HUES64 (cell line): ENCODE data around the gene ACKR2.

Experiments
- H3K27ac ChIP-seq: 2 replicates; pipeline ENCODE4 v1.7.0; 2013; ENCODE audit warnings: low read depth, low read length, inconsistent platforms
- H3K27me3 ChIP-seq: 2 replicates; pipeline ENCODE4 v1.6.1; 2013; ENCODE audit warnings: mild to moderate bottlenecking, low read length; ENCODE audit not compliant: insufficient read depth
- H3K36me3 ChIP-seq: 2 replicates; pipeline ENCODE4 v1.6.1; 2013; ENCODE audit warnings: mild to moderate bottlenecking, low read length; ENCODE audit not compliant: insufficient read depth
- H3K4me1 ChIP-seq: 2 replicates; pipeline ENCODE4 v1.6.1; 2013; ENCODE audit warnings: mild to moderate bottlenecking, low read length, moderate library complexity; ENCODE audit not compliant: insufficient read depth
- H3K4me3 ChIP-seq: 2 replicates; pipeline ENCODE4 v1.5.1; 2013; ENCODE audit warnings: mild to moderate bottlenecking, low read length, moderate library complexity
- H3K9ac ChIP-seq: 2 replicates; pipeline ENCODE4 v1.6.1; 2013; ENCODE audit warnings: mild to moderate bottlenecking, low read depth, low read length
- H3K9me3 ChIP-seq: 2 replicates; pipeline ENCODE4 v1.6.1; 2013; ENCODE audit warnings: low read depth, low read length; ENCODE audit not compliant: insufficient read depth
- WGBS: fragments of 150-250, 120-280 bp; methylation state at CpG from one replicate; pipeline ENCODE4 v1.1.7; 2013; ENCODE audit warnings: missing lambda C conversion rate; 5-methylcytosine and 5-hydroxymethylcytosine counted together

The ACKR2 gene

DNA sequence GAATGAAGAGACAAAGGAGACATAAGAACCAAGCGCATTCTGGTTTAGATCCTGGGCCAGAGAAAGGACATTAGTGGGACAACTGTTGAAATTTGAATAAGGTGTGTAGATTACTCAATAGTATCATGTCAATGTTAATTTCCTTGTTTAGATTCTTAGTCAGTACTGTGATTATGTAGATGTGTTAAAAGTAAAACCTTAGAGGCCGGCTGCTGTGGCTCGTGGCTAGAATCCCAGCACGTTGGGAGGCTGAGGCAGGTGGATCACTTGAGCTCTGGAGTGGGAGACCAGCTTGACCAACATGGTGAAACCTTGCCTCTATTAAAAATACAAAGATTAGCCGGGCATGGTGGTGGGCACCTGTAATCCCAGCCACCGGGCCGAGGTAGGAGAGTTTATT is 39.8 kb downstream of the ACKR2 start:
- Histone ChIP-seq H3K27ac (no peak overlapping the region), H3K9ac (no peak overlapping the region), H3K27me3 (no peaks in the 10 kb centered on the region), H3K36me3 (no peaks in the 10 kb centered on the region), H3K9me3 (no peaks in the 10 kb centered on the region), H3K4me3 (no peak overlapping the region), H3K4me1 (peaks cover 9% of the 10 kb centered on the region; the same call in 1 of the 2 replicates)
- WGBS: 92% methylated on average over 7 of the region's 7 CpGs

DNA sequence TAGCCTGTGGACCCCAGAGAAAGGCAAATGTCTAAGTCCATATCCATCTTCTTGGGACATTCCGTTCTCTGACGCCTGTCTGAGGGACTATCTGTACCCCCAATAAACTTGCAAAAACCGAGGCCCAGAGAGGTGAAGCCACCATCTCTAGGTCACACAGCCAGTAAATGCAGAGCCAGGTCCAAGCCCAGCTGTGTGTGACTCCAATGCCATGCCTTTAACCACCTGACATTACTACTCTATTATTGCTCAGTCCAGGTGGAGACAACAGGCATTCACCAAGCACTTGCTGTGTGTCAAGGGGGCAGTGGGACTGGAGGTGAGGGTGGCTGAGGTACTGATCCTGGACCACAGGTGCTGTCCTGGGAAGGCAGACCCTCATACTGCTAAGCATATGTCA is 41.0 kb downstream of the ACKR2 start:
- no peak overlapping the region for H3K27ac ChIP-seq
- H3K36me3 ChIP-seq: no peaks in the 10 kb centered on the region
- no peak overlapping the region for H3K9ac ChIP-seq
- H3K4me3 ChIP-seq: no peak overlapping the region
- H3K27me3 ChIP-seq: no peaks in the 10 kb centered on the region
- H3K9me3 ChIP-seq: no peaks in the 10 kb centered on the region
- WGBS: 91% methylated on average over 3 of the region's 3 CpGs
- no peaks in the 10 kb centered on the region for H3K4me1 ChIP-seq

DNA sequence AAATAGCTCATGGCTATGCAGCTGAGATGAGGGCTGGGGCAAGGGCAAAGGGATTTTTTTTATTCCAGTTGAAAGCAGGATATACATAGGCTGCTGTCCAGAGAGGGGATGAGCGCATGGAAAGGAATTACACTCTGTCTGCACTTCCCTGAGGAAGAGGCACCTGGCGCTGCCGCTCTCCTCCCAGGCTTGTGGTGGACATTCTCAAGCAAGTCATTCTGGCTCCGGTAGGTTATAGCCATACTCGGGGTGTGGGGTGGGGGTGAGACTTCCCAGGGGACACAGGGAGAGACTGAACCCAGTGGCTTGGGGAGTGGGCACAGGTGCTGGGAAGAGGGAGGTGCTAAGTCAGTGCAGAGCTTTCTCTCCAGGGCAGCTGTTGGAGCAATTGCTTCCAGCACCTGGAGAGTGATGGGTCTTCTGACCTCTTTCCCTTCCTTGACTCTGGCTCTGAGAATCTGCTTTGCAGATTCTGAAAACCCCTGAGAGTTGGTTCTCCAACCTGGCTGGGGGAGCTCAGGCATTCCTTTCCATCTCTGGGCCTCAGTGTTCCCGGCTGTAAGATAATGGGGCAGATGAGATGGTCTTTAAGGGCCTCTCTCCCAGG is 42.1 kb downstream of the ACKR2 start:
- H3K27ac ChIP-seq: no peak overlapping the region
- no peaks in the 10 kb centered on the region for H3K4me1 ChIP-seq
- no peaks in the 10 kb centered on the region for H3K9me3 ChIP-seq
- H3K4me3 ChIP-seq: no peak overlapping the region
- H3K27me3 ChIP-seq: no peaks in the 10 kb centered on the region
- 95% methylated on average over 6 of the region's 6 CpGs for WGBS
- H3K9ac ChIP-seq: no peak overlapping the region
- no peaks in the 10 kb centered on the region for H3K36me3 ChIP-seq

DNA sequence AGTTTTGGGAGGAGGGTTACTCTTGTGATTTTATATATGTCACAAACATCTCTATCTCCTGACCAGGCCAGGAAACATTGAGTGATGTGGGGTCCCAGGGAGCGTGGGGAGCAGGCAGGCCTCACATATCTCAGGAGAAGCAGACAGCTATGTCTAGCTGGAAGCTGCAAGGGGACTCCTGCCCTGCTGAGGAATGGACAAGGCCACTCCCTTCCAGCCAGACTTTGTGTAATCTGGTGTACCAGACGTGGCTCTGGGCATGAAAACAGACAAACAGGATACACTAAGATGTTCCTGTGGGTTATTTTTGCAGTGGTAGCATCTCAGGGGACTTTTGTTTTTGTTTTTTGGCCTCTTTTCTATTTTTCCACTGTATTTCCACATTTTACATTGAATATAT is 43.2 kb downstream of the ACKR2 start:
- Histone ChIP-seq H3K9me3 (no peaks in the 10 kb centered on the region), H3K9ac (no peak overlapping the region), H3K27ac (no peak overlapping the region), H3K4me1 (no peaks in the 10 kb centered on the region), H3K36me3 (no peaks in the 10 kb centered on the region), H3K4me3 (no peak overlapping the region), H3K27me3 (no peaks in the 10 kb centered on the region)
- 84% methylated on average over 2 of the region's 2 CpGs for WGBS

DNA sequence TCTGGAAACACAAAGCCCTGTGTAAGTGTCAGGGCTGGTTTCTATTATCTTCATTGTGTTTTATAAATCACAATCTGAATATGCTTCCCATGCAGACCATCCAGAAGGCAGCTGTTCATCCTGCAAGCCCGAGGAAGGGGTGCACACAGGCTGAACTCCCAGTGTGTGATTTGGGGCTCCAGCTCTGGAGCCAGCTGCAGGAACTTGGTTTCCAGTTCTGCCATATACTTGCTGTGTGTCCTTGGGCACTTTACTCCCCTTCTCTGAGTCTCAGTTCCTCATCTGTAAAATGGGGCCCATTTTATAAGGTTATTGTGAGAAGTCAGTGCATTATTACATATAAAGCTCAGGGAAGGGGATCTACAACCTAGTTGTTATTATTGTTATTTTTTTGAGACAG is 43.8 kb downstream of the ACKR2 start:
- WGBS: 93% methylated on average over 1 of the region's 1 CpG

DNA sequence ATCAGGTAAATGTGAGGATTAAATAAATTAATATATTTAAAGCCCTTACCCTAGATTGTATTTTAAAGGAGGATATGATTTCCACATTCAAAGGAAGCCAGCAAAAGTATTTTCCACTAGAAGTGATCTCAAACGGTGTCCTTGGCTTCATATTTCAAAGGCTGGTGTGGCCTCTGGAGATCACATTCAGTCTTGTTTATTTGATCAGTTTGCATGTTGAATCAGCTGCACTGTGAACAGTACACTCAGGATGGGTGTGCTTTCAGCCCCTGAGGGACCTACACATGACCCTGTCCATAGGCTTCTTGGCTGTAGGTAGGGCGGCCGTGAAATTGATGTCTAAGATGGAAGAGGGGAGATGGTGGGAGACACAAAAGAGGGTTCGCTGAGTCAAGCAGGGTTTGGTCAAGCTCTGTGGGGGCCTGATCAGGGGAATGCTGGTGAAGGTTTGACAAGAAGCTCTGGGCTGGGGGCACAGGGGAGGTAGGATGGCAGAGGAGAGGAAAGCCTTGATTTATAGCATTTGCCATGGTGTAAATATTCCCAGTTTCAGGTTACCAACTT is 44.6 kb downstream of the ACKR2 start:
- 92% methylated on average over 4 of the region's 4 CpGs for WGBS
- H3K9me3 ChIP-seq: no peaks in the 10 kb centered on the region
- no peaks in the 10 kb centered on the region for H3K4me1 ChIP-seq
- no peak overlapping the region for H3K27ac ChIP-seq
- H3K4me3 ChIP-seq: no peak overlapping the region
- H3K27me3 ChIP-seq: no peaks in the 10 kb centered on the region
- H3K9ac ChIP-seq: no peak overlapping the region
- H3K36me3 ChIP-seq: no peaks in the 10 kb centered on the region

More for the DNA sequence above, 43.8 kb downstream of the ACKR2 start:
- Histone ChIP-seq H3K27me3 (no peaks in the 10 kb centered on the region), H3K27ac (no peak overlapping the region), H3K4me1 (no peaks in the 10 kb centered on the region), H3K36me3 (no peaks in the 10 kb centered on the region), H3K4me3 (no peak overlapping the region), H3K9me3 (no peaks in the 10 kb centered on the region), H3K9ac (no peak overlapping the region)

DNA sequence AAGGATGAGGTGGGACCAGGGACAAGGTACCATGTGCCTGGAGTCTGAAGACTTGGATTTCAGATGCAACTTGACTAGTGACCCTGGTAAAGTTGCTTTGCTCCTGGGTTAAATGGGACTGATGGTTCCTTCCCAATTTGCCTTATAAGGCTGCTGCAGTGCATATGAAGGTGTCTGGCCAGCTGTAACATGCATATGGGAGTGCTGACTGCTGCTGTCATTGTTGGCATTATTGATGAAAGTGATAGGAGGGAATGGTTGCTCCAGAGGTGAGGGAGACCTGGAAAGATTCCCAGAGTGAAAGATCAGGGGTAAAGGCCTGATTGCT is 45.9 kb downstream of the ACKR2 start:
- no peak overlapping the region for H3K9ac ChIP-seq

DNA sequence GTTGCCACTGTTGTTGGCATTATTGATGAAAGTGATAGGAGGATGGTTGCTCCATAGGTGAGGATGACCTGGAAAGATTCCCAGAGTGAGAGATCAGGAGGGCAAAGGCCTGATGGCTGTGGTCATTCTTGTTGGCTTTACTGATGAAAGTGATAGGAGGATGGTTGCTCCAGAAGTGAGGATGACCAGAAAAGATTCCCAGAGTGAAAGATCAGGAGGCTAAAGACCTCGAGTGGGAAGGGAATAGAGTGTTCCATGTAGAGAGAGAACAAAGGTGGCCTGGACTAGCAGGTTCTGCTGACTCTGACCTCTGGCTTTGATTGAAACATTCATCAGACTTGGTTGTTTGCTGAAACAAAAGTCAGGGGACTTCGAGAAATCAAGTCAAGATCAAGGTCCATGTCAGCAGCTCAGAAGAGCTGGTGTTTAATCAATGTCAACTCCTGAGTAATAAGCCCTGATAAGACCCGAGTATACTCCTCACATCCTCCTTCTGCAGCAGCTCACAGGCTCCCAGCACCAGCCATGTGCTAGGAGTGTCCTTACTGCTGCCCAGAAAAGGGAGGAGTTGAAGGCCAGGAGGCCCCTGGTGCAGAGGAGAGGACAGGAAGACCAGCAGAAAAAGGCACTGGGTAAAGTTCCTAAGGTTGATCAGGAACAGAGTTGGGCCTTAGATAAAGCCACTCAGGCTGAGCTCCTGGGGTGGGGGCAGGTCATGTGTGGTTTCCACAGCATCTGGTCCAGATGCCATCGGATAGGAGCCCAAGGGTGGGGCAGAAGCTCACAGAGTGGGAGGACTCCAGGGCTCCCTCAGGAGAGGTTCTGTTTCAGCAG is 46.5 kb downstream of the ACKR2 start:
- H3K27ac ChIP-seq: no peak overlapping the region
- no peaks in the 10 kb centered on the region for H3K36me3 ChIP-seq
- H3K9me3 ChIP-seq: no peaks in the 10 kb centered on the region
- H3K27me3 ChIP-seq: no peaks in the 10 kb centered on the region
- H3K9ac ChIP-seq: no peak overlapping the region
- WGBS: 89% methylated on average over 4 of the region's 4 CpGs
- H3K4me1 ChIP-seq: no peaks in the 10 kb centered on the region
- no peak overlapping the region for H3K4me3 ChIP-seq

More for the DNA sequence above, 45.9 kb downstream of the ACKR2 start:
- H3K36me3 ChIP-seq: no peaks in the 10 kb centered on the region
- H3K27me3 ChIP-seq: no peaks in the 10 kb centered on the region
- no peaks in the 10 kb centered on the region for H3K4me1 ChIP-seq
- no peak overlapping the region for H3K4me3 ChIP-seq
- no peak overlapping the region for H3K27ac ChIP-seq
- H3K9me3 ChIP-seq: no peaks in the 10 kb centered on the region

DNA sequence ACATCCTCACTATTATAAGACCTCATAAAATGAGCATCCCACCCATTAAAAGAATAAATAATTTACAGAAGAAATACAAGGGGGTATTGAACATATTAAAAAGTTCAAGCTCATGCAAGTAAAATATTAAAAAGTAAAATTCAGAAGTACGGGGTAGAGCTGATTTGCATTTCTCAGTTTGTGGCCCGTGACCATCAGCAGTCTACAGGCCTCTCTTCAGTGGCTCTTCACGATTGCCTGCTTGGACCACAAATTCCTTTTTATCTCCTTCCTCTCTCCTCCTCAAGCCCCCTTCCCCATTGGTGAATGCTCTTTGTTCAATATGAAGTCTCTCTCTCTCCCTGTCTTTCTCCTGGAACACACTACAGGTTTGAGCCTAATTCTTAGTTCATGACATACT is 47.3 kb downstream of the ACKR2 start:
- no peak overlapping the region for H3K9ac ChIP-seq
- 94% methylated on average over 3 of the region's 3 CpGs for WGBS
- no peak overlapping the region for H3K4me3 ChIP-seq
- no peaks in the 10 kb centered on the region for H3K9me3 ChIP-seq
- H3K36me3 ChIP-seq: no peaks in the 10 kb centered on the region
- H3K27me3 ChIP-seq: no peaks in the 10 kb centered on the region
- no peaks in the 10 kb centered on the region for H3K4me1 ChIP-seq
- no peak overlapping the region for H3K27ac ChIP-seq

DNA sequence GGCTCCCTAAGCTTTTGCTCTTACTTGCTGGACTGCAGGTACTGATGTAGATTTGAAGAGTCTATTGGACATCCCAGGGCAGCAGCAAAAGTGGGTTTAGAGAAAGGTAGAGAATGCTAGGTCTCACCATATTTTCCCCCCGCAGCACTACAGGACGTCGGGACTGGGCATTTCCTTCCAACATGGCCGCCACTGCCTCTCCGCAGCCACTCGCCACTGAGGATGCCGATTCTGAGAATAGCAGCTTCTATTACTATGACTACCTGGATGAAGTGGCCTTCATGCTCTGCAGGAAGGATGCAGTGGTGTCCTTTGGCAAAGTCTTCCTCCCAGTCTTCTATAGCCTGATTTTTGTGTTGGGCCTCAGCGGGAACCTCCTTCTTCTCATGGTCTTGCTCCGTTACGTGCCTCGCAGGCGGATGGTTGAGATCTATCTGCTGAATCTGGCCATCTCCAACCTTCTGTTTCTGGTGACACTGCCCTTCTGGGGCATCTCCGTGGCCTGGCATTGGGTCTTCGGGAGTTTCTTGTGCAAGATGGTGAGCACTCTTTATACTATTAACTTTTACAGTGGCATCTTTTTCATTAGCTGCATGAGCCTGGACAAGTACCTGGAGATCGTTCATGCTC is 55.2 kb downstream of the ACKR2 start:
- H3K27ac ChIP-seq: no peak overlapping the region
- H3K36me3 ChIP-seq: no peaks in the 10 kb centered on the region
- H3K9ac ChIP-seq: no peak overlapping the region
- H3K4me3 ChIP-seq: no peak overlapping the region
- H3K27me3 ChIP-seq: no peaks in the 10 kb centered on the region
- H3K4me1 ChIP-seq: no peaks in the 10 kb centered on the region
- WGBS: 95% methylated on average over 15 of the region's 15 CpGs
- H3K9me3 ChIP-seq: no peaks in the 10 kb centered on the region

DNA sequence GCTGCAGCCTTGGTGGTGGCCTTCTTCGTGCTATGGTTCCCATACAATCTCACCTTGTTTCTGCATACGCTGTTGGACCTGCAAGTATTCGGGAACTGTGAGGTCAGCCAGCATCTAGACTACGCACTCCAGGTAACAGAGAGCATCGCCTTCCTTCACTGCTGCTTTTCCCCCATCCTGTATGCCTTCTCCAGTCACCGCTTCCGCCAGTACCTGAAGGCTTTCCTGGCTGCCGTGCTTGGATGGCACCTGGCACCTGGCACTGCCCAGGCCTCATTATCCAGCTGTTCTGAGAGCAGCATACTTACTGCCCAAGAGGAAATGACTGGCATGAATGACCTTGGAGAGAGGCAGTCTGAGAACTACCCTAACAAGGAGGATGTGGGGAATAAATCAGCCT is 56.0 kb downstream of the ACKR2 start:
- H3K4me3 ChIP-seq: no peak overlapping the region
- no peaks in the 10 kb centered on the region for H3K27me3 ChIP-seq
- H3K9me3 ChIP-seq: no peaks in the 10 kb centered on the region
- H3K9ac ChIP-seq: no peak overlapping the region
- H3K36me3 ChIP-seq: no peaks in the 10 kb centered on the region
- WGBS: 95% methylated on average over 8 of the region's 8 CpGs
- no peaks in the 10 kb centered on the region for H3K4me1 ChIP-seq
- H3K27ac ChIP-seq: no peak overlapping the region
